ENCODE results near the gene PARD3. TPM values are rescaled to one million over a fixed set of nuclear protein-coding genes. Genes with fewer than 3 reads are reported as not detected.
"Not testable (repeated sequence)": the region's sequence is repeated elsewhere in the genome, so short reads cannot be mapped to it uniquely, and the experiment has no call there.

PARD3 gene
- total RNA-seq, 1 experiment from 2014 or later = not detected

DNA sequence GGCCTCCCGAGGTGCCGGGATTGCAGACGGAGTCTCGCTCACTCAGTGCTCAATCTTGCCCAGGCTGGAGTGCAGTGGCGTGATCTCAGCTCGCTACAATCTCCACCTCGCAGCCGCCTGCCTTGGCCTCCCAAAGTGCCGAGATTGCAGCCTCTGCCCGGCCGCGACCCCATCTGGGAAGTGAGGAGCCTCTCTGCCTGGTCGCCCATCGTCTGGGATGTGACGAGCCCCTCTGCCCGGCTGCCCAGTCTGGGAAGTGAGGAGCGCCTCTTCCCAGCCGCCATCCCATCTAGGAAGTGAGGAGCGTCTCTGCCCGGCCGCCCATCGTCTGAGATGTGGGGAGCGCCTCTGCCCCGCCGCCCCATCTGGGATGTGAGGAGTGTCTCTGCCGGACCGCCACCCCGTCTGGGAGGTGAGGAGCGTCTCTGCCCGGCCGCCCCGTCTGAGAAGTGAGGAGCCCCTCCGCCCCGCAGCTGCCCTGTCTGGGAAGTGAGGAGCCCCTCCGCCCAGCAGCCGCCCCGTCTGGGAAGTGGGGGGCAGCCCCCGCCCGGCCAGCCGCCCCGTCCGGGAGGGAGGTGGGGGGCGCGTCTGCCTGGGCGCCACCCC is 462.4 kb downstream of the PARD3 start:
- DNase-seq; H3K9ac ChIP-seq (ENCODE audit: low read length); H3K36me3 ChIP-seq (ENCODE audit: insufficient read depth, low read length); H3K4me3 ChIP-seq (ENCODE audit: low read length); H3K79me2 ChIP-seq (ENCODE audit: low read length); H3K9me3 ChIP-seq (ENCODE audit: low read length); H3K4me2 ChIP-seq (ENCODE audit: low read depth, low read length, poor library complexity, severe bottlenecking); H3K4me1 ChIP-seq (ENCODE audit: low read length); H3K9me2 ChIP-seq (replicated peaks; ENCODE audit: insufficient read depth, low read length); H3K27me3 ChIP-seq (ENCODE audit: low read length); H2AFZ ChIP-seq (ENCODE audit: low read length); H4K20me1 ChIP-seq (ENCODE audit: insufficient read depth, low read depth, low read length); H3K27ac ChIP-seq (ENCODE audit: low read length): not testable (repeated sequence)

DNA sequence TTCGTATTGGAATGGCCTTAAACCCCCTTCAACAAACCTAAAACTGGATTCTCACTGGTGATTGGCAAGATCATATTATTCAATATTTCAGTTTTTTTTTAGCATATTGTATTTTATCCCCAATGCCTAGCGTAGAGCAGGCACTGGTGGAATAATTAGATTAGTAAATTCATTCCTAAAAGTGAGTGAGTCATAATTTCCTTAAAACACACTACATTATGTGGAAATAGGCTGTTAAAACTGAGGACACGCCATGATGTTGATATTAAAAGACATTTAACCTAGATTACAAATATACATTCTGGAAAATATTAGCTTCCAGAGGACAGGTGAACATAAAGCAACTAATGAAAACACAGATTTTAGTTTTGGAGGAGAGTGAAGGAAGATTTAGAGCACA is 463.9 kb downstream of the PARD3 start:
- H3K4me3 ChIP-seq (ENCODE audit: low read length) = no peak overlapping the region
- H3K36me3 ChIP-seq (ENCODE audit: insufficient read depth, low read length) = no peaks in the 10 kb centered on the region
- H3K79me2 ChIP-seq (ENCODE audit: low read length) = no peaks in the 10 kb centered on the region
- no peaks in the 10 kb centered on the region for H3K9me2 ChIP-seq (replicated peaks; ENCODE audit: insufficient read depth, low read length)
- no peak overlapping the region for H3K27ac ChIP-seq (ENCODE audit: low read length)
- H2AFZ ChIP-seq (ENCODE audit: low read length) = no peak overlapping the region
- no peaks in the 10 kb centered on the region for H4K20me1 ChIP-seq (ENCODE audit: insufficient read depth, low read depth, low read length)
- no peaks in the 10 kb centered on the region for H3K4me1 ChIP-seq (ENCODE audit: low read length)
- no peak overlapping the region for H3K4me2 ChIP-seq (ENCODE audit: low read depth, low read length, poor library complexity, severe bottlenecking)
- no peaks in the 10 kb centered on the region for H3K27me3 ChIP-seq (ENCODE audit: low read length)
- H3K9me3 ChIP-seq (ENCODE audit: low read length) = peaks cover 4% of the 10 kb centered on the region; the same call in 1 of the 2 replicates
- no peak for DNase-seq
- H3K9ac ChIP-seq (ENCODE audit: low read length) = no peak overlapping the region

DNA sequence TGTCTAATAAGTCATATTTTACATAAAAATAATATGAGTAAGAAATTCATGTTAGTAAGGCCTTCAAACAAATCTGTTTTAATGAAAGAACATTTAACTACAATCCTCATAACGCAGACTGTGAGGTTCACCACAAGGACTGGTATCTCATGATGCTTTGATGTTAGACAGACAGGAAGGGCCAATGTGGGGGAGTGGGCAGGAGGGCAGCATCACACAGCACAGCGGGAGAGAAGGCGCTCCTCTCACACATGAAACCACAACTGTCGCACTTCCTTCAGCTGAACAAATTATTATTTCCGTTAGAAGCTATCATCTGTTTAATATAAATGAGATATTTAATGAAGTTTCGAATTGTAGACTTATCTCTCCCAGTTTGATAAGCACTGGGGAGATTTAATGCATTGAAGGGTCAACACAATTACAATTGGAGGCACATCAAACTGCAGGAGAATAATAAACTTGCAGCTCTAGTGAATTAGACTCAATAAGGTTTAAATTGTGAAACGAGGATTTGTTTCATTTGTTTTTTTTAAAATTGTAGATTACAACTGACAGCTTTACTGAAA is 466.1 kb downstream of the PARD3 start:
- Histone ChIP-seq H4K20me1 (ENCODE audit: insufficient read depth, low read depth, low read length) (no peaks in the 10 kb centered on the region), H3K36me3 (ENCODE audit: insufficient read depth, low read length) (no peaks in the 10 kb centered on the region), H3K27me3 (ENCODE audit: low read length) (no peaks in the 10 kb centered on the region), H3K4me3 (ENCODE audit: low read length) (no peak overlapping the region), H3K9me3 (ENCODE audit: low read length) (peaks cover 4% of the 10 kb centered on the region; the same call in 1 of the 2 replicates), H3K79me2 (ENCODE audit: low read length) (no peaks in the 10 kb centered on the region), H3K4me2 (ENCODE audit: low read depth, low read length, poor library complexity, severe bottlenecking) (no peak overlapping the region), H2AFZ (ENCODE audit: low read length) (no peak overlapping the region), H3K4me1 (ENCODE audit: low read length) (no peaks in the 10 kb centered on the region), H3K9ac (ENCODE audit: low read length) (no peak overlapping the region), H3K9me2 (replicated peaks; ENCODE audit: insufficient read depth, low read length) (no peaks in the 10 kb centered on the region), H3K27ac (ENCODE audit: low read length) (no peak overlapping the region)
- no peak for DNase-seq

GRCh38 chr10:34348021-34348420 is 467.1 kb downstream of the PARD3 start:
- no peaks in the 10 kb centered on the region for H3K36me3 ChIP-seq (ENCODE audit: insufficient read depth, low read length)
- no peaks in the 10 kb centered on the region for H4K20me1 ChIP-seq (ENCODE audit: insufficient read depth, low read depth, low read length)
- H2AFZ ChIP-seq (ENCODE audit: low read length) = no peak overlapping the region
- H3K79me2 ChIP-seq (ENCODE audit: low read length) = no peaks in the 10 kb centered on the region
- no peaks in the 10 kb centered on the region for H3K9me2 ChIP-seq (replicated peaks; ENCODE audit: insufficient read depth, low read length)
- peaks cover 4% of the 10 kb centered on the region; the same call in 1 of the 2 replicates for H3K9me3 ChIP-seq (ENCODE audit: low read length)
- no peak overlapping the region for H3K4me2 ChIP-seq (ENCODE audit: low read depth, low read length, poor library complexity, severe bottlenecking)
- H3K27me3 ChIP-seq (ENCODE audit: low read length) = no peaks in the 10 kb centered on the region
- no peak for DNase-seq
- H3K4me3 ChIP-seq (ENCODE audit: low read length) = no peak overlapping the region
- no peaks in the 10 kb centered on the region for H3K4me1 ChIP-seq (ENCODE audit: low read length)
- no peak overlapping the region for H3K9ac ChIP-seq (ENCODE audit: low read length)
- H3K27ac ChIP-seq (ENCODE audit: low read length) = no peak overlapping the region

DNA sequence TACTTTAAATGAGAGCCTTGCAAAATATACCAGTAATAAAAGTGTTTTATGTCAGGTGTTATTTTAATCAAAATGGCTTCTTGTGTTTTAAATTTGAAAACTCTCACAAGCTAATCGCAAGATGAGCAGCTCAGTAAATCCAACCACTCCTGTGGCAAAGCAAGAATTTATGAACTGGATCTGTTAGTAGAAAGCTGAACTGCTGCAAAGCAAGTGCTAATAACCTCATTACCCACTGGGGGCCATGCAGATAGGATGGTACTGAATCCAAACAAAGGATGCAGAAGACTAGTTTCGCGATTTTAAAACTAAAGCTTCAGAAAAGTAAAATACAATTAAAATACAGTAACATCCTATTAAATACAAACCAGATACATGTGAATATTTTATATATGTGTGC is 468.0 kb downstream of the PARD3 start:
- Histone ChIP-seq H3K9me3 (ENCODE audit: low read length) (peaks cover 4% of the 10 kb centered on the region; the same call in 1 of the 2 replicates), H3K9ac (ENCODE audit: low read length) (no peak overlapping the region), H3K79me2 (ENCODE audit: low read length) (no peaks in the 10 kb centered on the region), H3K9me2 (replicated peaks; ENCODE audit: insufficient read depth, low read length) (no peaks in the 10 kb centered on the region), H3K4me1 (ENCODE audit: low read length) (no peaks in the 10 kb centered on the region), H3K36me3 (ENCODE audit: insufficient read depth, low read length) (no peaks in the 10 kb centered on the region), H2AFZ (ENCODE audit: low read length) (no peak overlapping the region), H3K27ac (ENCODE audit: low read length) (no peak overlapping the region), H3K27me3 (ENCODE audit: low read length) (no peaks in the 10 kb centered on the region), H3K4me3 (ENCODE audit: low read length) (no peak overlapping the region), H4K20me1 (ENCODE audit: insufficient read depth, low read depth, low read length) (no peaks in the 10 kb centered on the region), H3K4me2 (ENCODE audit: low read depth, low read length, poor library complexity, severe bottlenecking) (no peak overlapping the region)
- no peak for DNase-seq

DNA sequence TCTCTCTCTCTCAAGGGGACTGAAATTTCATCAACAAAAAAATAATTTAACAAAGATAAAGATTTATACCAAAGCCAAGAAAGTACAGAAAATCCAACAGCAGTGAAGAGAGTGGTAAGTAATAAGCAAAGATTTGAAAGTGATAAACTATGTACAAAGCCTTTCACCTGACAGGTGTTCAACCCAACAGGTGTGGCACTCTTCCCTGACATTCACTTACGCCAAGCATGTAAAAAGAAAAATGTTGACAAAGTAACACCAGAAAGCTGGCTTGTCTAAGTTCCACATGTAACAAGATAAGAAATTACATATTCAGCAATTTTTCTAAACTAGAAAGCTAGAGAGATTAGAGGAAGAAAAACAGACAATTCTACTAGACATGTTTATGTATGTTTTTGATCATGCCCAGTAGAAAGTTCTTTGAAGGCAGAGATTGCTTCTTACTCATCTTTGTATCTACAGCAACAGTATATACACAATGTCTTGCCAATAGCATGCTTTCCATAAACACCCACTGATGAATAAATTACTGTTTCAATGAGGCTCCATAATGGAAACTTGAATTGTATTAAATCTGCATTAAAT is 468.5 kb downstream of the PARD3 start:
- H3K4me2 ChIP-seq (ENCODE audit: low read depth, low read length, poor library complexity, severe bottlenecking) = no peak overlapping the region
- no peaks in the 10 kb centered on the region for H3K9me2 ChIP-seq (replicated peaks; ENCODE audit: insufficient read depth, low read length)
- no peak overlapping the region for H2AFZ ChIP-seq (ENCODE audit: low read length)
- H3K4me1 ChIP-seq (ENCODE audit: low read length) = no peaks in the 10 kb centered on the region
- DNase-seq = no peak
- H3K9me3 ChIP-seq (ENCODE audit: low read length) = peaks cover 4% of the 10 kb centered on the region; the same call in 1 of the 2 replicates
- no peak overlapping the region for H3K9ac ChIP-seq (ENCODE audit: low read length)
- H3K27me3 ChIP-seq (ENCODE audit: low read length) = no peaks in the 10 kb centered on the region
- H4K20me1 ChIP-seq (ENCODE audit: insufficient read depth, low read depth, low read length) = no peaks in the 10 kb centered on the region
- no peaks in the 10 kb centered on the region for H3K79me2 ChIP-seq (ENCODE audit: low read length)
- no peak overlapping the region for H3K27ac ChIP-seq (ENCODE audit: low read length)
- no peak overlapping the region for H3K4me3 ChIP-seq (ENCODE audit: low read length)
- H3K36me3 ChIP-seq (ENCODE audit: insufficient read depth, low read length) = no peaks in the 10 kb centered on the region

- no peaks in the 10 kb centered on the region for H3K79me2 ChIP-seq (ENCODE audit: low read length)
- H4K20me1 ChIP-seq (ENCODE audit: insufficient read depth, low read depth, low read length) = no peaks in the 10 kb centered on the region
- H3K9ac ChIP-seq (ENCODE audit: low read length) = no peak overlapping the region
- no peak for DNase-seq
- no peaks in the 10 kb centered on the region for H3K9me2 ChIP-seq (replicated peaks; ENCODE audit: insufficient read depth, low read length)
- no peaks in the 10 kb centered on the region for H3K36me3 ChIP-seq (ENCODE audit: insufficient read depth, low read length)
- no peaks in the 10 kb centered on the region for H3K9me3 ChIP-seq (ENCODE audit: low read length)
- H3K4me3 ChIP-seq (ENCODE audit: low read length) = no peak overlapping the region
- H3K4me1 ChIP-seq (ENCODE audit: low read length) = no peaks in the 10 kb centered on the region
- H3K27ac ChIP-seq (ENCODE audit: low read length) = no peak overlapping the region
- no peak overlapping the region for H3K4me2 ChIP-seq (ENCODE audit: low read depth, low read length, poor library complexity, severe bottlenecking)
- no peak overlapping the region for H2AFZ ChIP-seq (ENCODE audit: low read length)
- no peaks in the 10 kb centered on the region for H3K27me3 ChIP-seq (ENCODE audit: low read length)
Observed at GRCh38 chr10:34345383-34345782, 469.7 kb downstream of the PARD3 start.

DNA sequence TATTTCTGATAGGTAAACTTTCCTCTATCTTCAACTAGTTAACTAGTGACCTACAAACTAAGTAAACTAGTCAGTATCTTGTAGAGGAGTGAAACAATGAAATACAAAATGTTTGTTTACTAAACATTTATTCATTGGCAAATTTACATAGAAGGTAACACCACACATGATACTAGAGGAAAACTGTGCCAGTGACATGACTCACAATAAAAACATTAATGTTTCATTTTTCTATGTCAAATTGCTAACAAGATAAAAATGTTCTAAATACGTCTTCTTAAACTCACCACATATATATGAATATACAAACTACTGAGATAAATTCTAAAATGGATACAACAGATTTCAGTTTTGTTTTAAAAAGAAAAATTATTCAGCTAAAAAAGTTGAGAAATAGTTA is 471.3 kb downstream of the PARD3 start:
- Histone ChIP-seq H3K4me2 (ENCODE audit: low read depth, low read length, poor library complexity, severe bottlenecking) (no peak overlapping the region), H3K79me2 (ENCODE audit: low read length) (no peaks in the 10 kb centered on the region), H3K27ac (ENCODE audit: low read length) (no peak overlapping the region), H3K9me3 (ENCODE audit: low read length) (no peaks in the 10 kb centered on the region), H4K20me1 (ENCODE audit: insufficient read depth, low read depth, low read length) (no peaks in the 10 kb centered on the region), H2AFZ (ENCODE audit: low read length) (no peak overlapping the region), H3K9me2 (replicated peaks; ENCODE audit: insufficient read depth, low read length) (no peaks in the 10 kb centered on the region), H3K36me3 (ENCODE audit: insufficient read depth, low read length) (no peaks in the 10 kb centered on the region), H3K9ac (ENCODE audit: low read length) (no peak overlapping the region), H3K4me3 (ENCODE audit: low read length) (no peak overlapping the region), H3K27me3 (ENCODE audit: low read length) (no peaks in the 10 kb centered on the region), H3K4me1 (ENCODE audit: low read length) (no peaks in the 10 kb centered on the region)
- DNase-seq = no peak
